ENCODE measurements around the gene GAPT.

The GAPT gene

GRCh38 chr5:58462154-58462553, 29.1 kb upstream of the GAPT start:
- DNase-seq = no peak

GRCh38 chr5:58462623-58463230, 28.5 kb upstream of the GAPT start:
- peak; percentile 2 to 24 for DNase-seq

- no peak for DNase-seq
These were observed 24.3 kb upstream of the GAPT start for GRCh38 chr5:58466939-58467338.

GRCh38 chr5:58469896-58470295, 21.3 kb upstream of the GAPT start:
- DNase-seq = no peak

GRCh38 chr5:58475404-58475803, 15.8 kb upstream of the GAPT start:
- DNase-seq = no peak

GRCh38 chr5:58477760-58478376, 13.4 kb upstream of the GAPT start:
- no peak for DNase-seq

- no peak for DNase-seq
These were observed 10.1 kb upstream of the GAPT start for GRCh38 chr5:58481066-58481676.

- no peak for DNase-seq
These were observed 9.4 kb upstream of the GAPT start for GRCh38 chr5:58481828-58482227.

GRCh38 chr5:58482536-58482935, 8.7 kb upstream of the GAPT start:
- DNase-seq = no peak

- no peak for DNase-seq
These were observed 6.7 kb upstream of the GAPT start for GRCh38 chr5:58484505-58484904.

- no peak for DNase-seq
These were observed 4.9 kb upstream of the GAPT start for GRCh38 chr5:58486290-58486689.

- DNase-seq = no peak
These were observed 709 bp upstream of the GAPT start for GRCh38 chr5:58490402-58491050.

- DNase-seq = no peak
These were observed 1.9 kb downstream of the GAPT start for GRCh38 chr5:58493141-58493540.

- no peak for DNase-seq
These were observed 5.3 kb downstream of the GAPT start for GRCh38 chr5:58496488-58496887.

GRCh38 chr5:58497386-58497785, 6.2 kb downstream of the GAPT start:
- DNase-seq = no peak

- DNase-seq = no peak
These were observed 6.7 kb downstream of the GAPT start for GRCh38 chr5:58497921-58498320.

- no peak for DNase-seq
These were observed 7.2 kb downstream of the GAPT start for GRCh38 chr5:58498340-58498942.

GRCh38 chr5:58499231-58499630, 8.0 kb downstream of the GAPT start:
- no peak for DNase-seq

GRCh38 chr5:58499941-58500340, 8.7 kb downstream of the GAPT start:
- no peak for DNase-seq

- peak in 1 of 2 experiments; percentile 1 for DNase-seq
These were observed 10.7 kb downstream of the GAPT start for GRCh38 chr5:58501778-58502417.

- no peak for DNase-seq
These were observed 12.3 kb downstream of the GAPT start for GRCh38 chr5:58503390-58504046.

- no peak for DNase-seq
These were observed 13.5 kb downstream of the GAPT start for GRCh38 chr5:58504766-58505165.

GRCh38 chr5:58505502-58505901, 14.3 kb downstream of the GAPT start:
- no peak for DNase-seq

Measured in NCI-H1930 (cell line).